ENCODE measurements around the gene MAB21L2. TPM values are rescaled to one million over a fixed set of nuclear protein-coding genes. Genes with fewer than 3 reads are reported as not detected.

The MAB21L2 gene
- total and polyA plus RNA-seq, 9 donors: 0.10 TPM; not detected in 8

DNA sequence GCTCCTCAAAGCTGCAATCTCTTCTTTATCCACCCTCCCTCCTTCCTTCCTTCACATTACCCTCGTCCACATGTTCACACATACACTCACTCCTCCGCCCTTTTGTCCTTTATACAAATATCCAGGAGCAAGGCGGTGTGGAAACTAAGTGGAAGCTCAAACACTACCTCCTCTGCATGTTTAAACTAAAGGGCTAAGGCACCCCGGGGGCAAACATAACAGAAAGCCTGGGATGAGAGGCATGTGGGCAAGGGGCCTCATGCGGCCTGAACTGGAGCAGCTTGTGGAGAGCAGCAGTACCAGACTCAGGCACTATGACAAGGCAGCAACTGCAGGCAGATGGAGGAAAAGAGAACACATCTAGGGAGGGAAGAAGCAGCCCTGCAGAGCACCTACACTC is 9.5 kb downstream of the MAB21L2 start:
- H3K4me1 ChIP-seq (ENCODE audit: insufficient read depth): no peaks in the 10 kb centered on the region
- no peaks in the 10 kb centered on the region for H3K9me3 ChIP-seq
- H3K4me3 ChIP-seq: no peak overlapping the region
- DNase-seq: no peak
- TF ChIP-seq POLR2A (IDR thresholded peaks at IDR 0.05): no peak
- no peak for TF ChIP-seq EP300 (IDR thresholded peaks at IDR 0.05)
- WGBS, 3 donors: 75 to 82% (median 80%) methylated on average over 5 of the region's 5 CpGs
- no peaks in the 10 kb centered on the region for H3K36me3 ChIP-seq
- intact Hi-C loops (cut with DNase I): no loop called here
- H3K27ac ChIP-seq: no peak overlapping the region
- H3K27me3 ChIP-seq: no peaks in the 10 kb centered on the region

GRCh38 chr4:150591904-150592303 is 10.0 kb downstream of the MAB21L2 start:
- DNase-seq: no peak
- Histone ChIP-seq H3K4me1 (ENCODE audit: insufficient read depth) (no peaks in the 10 kb centered on the region), H3K9me3 (no peaks in the 10 kb centered on the region), H3K27me3 (no peaks in the 10 kb centered on the region), H3K36me3 (no peaks in the 10 kb centered on the region), H3K4me3 (no peak overlapping the region), H3K27ac (no peak overlapping the region)
- TF ChIP-seq CTCF (IDR thresholded peaks at IDR 0.05) (no peak), POLR2A (IDR thresholded peaks at IDR 0.05) (no peak), EP300 (IDR thresholded peaks at IDR 0.05) (no peak)
- WGBS, 3 donors: 93 to 97% (median 95%) methylated on average over 4 of the region's 4 CpGs
- intact Hi-C loops (cut with DNase I): no loop called here

- Histone ChIP-seq H3K36me3 (no peaks in the 10 kb centered on the region), H3K27me3 (no peaks in the 10 kb centered on the region), H3K9me3 (no peaks in the 10 kb centered on the region), H3K4me1 (ENCODE audit: insufficient read depth) (no peaks in the 10 kb centered on the region), H3K27ac (no peak overlapping the region), H3K4me3 (no peak overlapping the region)
- no peak for DNase-seq
- intact Hi-C loops (cut with DNase I): no loop called here
- TF ChIP-seq POLR2A (IDR thresholded peaks at IDR 0.05) (no peak), EP300 (IDR thresholded peaks at IDR 0.05) (no peak), CTCF (IDR thresholded peaks at IDR 0.05) (no peak)
- WGBS, 3 donors: 78 to 89% (median 89%) methylated on average over 1 of the region's 1 CpG
These were observed 12.0 kb downstream of the MAB21L2 start for GRCh38 chr4:150593996-150594395.

GRCh38 chr4:150598909-150599308 is 17.0 kb downstream of the MAB21L2 start:
- intact Hi-C loops (cut with DNase I): no loop called here
- 92 to 95% (median 95%) methylated on average over 12 of the region's 12 CpGs for WGBS, 3 donors
- TF ChIP-seq POLR2A (IDR thresholded peaks at IDR 0.05) (no peak), CTCF (IDR thresholded peaks at IDR 0.05) (no peak), EP300 (IDR thresholded peaks at IDR 0.05) (no peak)

DNA sequence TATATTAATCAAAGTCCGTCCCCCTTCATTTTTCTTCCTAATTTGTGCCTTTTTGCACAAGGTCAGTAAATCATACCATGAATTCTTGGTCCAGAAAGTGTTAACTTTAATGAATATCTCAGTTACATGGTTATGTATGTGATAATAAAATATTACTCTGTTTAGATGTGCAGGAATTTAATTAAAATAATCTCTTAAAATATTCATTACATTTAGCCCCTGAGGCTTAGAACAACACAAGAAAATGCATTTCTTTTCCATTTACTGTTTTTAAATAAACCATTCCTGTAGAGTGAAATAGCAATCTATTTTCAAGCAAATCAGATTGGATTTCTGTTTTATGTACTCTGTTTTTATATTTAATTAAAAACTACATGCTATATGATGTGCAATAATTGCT is 17.6 kb downstream of the MAB21L2 start:
- intact Hi-C loops (cut with DNase I): no loop called here
- H3K4me3 ChIP-seq: no peak overlapping the region

More at GRCh38 chr4:150598909-150599308, 17.0 kb downstream of the MAB21L2 start:
- no peak overlapping the region for H3K27ac ChIP-seq
- DNase-seq: no peak
- H3K4me1 ChIP-seq (ENCODE audit: insufficient read depth): no peaks in the 10 kb centered on the region
- no peaks in the 10 kb centered on the region for H3K9me3 ChIP-seq
- H3K36me3 ChIP-seq: no peaks in the 10 kb centered on the region
- no peak overlapping the region for H3K4me3 ChIP-seq
- H3K27me3 ChIP-seq: no peaks in the 10 kb centered on the region

More for the DNA sequence above, 17.6 kb downstream of the MAB21L2 start:
- no peaks in the 10 kb centered on the region for H3K27me3 ChIP-seq
- H3K4me1 ChIP-seq (ENCODE audit: insufficient read depth): no peaks in the 10 kb centered on the region
- 95 to 96% (median 95%) methylated on average over 1 of the region's 1 CpG for WGBS, 3 donors
- no peak overlapping the region for H3K27ac ChIP-seq
- no peaks in the 10 kb centered on the region for H3K36me3 ChIP-seq
- TF ChIP-seq POLR2A (IDR thresholded peaks at IDR 0.05): no peak
- no peak for DNase-seq
- no peaks in the 10 kb centered on the region for H3K9me3 ChIP-seq
